Heart right ventricle (tissue), 16 donors: Measurements from ENCODE around the gene MROH8. TPM values are rescaled to one million over a fixed set of nuclear protein-coding genes. Genes with fewer than 3 reads are reported as not detected.

Experiments
- ATAC-seq, 8 donors: fragments of 200-7000 bp; cut with Tn5 transposase; one replicate each; pipeline ENCODE4 v1.9.1; 2020; ENCODE audit warnings: mild to moderate bottlenecking in 8 of 8, moderate library complexity in 8 of 8, moderate number of reproducible peaks in 1 of 8
- DNase-seq, 2 donors: peaks; one replicate each; pipeline ENCODE4 v3.0.0-alpha.2; 2020
- H3K27ac ChIP-seq, 10 donors: fragments of 200-600 bp; sonication (generic) in 2 of 10; one replicate each; pipeline versions ENCODE4 v1.5.0 to v1.8.0; 2020 to 2022; ENCODE audit warnings: mild to moderate bottlenecking in 3 of 10
- H3K27me3 ChIP-seq, 7 donors: fragments of 200-600 bp; one replicate each; pipeline ENCODE4 v1.8.0; 2021 to 2022; ENCODE audit warnings: mild to moderate bottlenecking in 2 of 7
- H3K36me3 ChIP-seq, 9 donors: fragments of 200-600 bp; sonication (generic) in 1 of 9; one replicate each; pipeline versions ENCODE4 v1.5.0 to v1.8.0; 2020 to 2022; ENCODE audit warnings: mild to moderate bottlenecking in 2 of 9
- H3K4me1 ChIP-seq, 9 donors: fragments of 200-600 bp; sonication (generic) in 1 of 9; one replicate each; pipeline versions ENCODE4 v1.5.0 to v1.8.0; 2020 to 2022; ENCODE audit warnings: mild to moderate bottlenecking in 4 of 9
- H3K4me3 ChIP-seq, 10 donors: fragments of 200-600 bp; sonication (generic) in 2 of 10; one replicate each; pipeline versions ENCODE4 v1.5.0 to v1.8.0; 2020 to 2022; ENCODE audit warnings: mild to moderate bottlenecking in 7 of 10, moderate library complexity in 2 of 10
- H3K9me3 ChIP-seq, 11 donors: fragments of 200-600 bp in 10 of 11; sonication (generic) in 2 of 11; one replicate each; pipeline versions ENCODE4 v1.5.0 to v1.8.0; 2013 to 2022; ENCODE audit warnings: mild to moderate bottlenecking in 2 of 11, control low read depth in 1 of 11, moderate library complexity in 1 of 11
- CTCF ChIP-seq, 9 donors: fragments of 200-600 bp; sonication (generic) in 2 of 9; IDR thresholded peaks; one replicate each; pipeline versions ENCODE4 v1.5.0 to v1.8.0; 2021 to 2022; ENCODE audit warnings: antibody characterized with exemption in 9 of 9, mild to moderate bottlenecking in 5 of 9, moderate library complexity in 1 of 9
- WGBS, 2 donors: extraction: QIAGEN DNeasy Blood & Tissue Kit; methylation state at CpG; one replicate each; pipeline ENCODE4 v1.1.7; 2013; ENCODE audit warnings: inconsistent platforms in 1 of 2; 5-methylcytosine and 5-hydroxymethylcytosine counted together
- intact Hi-C, 10 donors: fragments of 100-400 bp; cut with DNase I; formaldehyde crosslinking; loops; one replicate each; pipeline versions ENCODE4 v1.11.1 to v1.14.2; 2022
- polyA plus RNA-seq, 2 donors: library from polyadenylated mRNA; stranded (reverse); fragments of 200-250 nt; gene quantifications; one replicate each; pipeline ENCODE4 v1.2.3, GENCODE V29; 2013
- total RNA-seq, 10 donors: library from RNA; stranded (reverse); fragmentation: NEBNext Ultra II Directional in 3 of 10; extraction: Animal tissue kit (Norgen Biotek cat#: 25700) in 3 of 10; gene quantifications; one replicate each; pipeline versions ENCODE4 v1.2.1 to v1.2.4, GENCODE V29; 2021 to 2023
- donor health status: Arrhythmogenic right ventricular cardiomyopathy.
- donor health status: ischemic (EF 13 %, LVEDD 7.1; RV severe dilation, severe dysfunction).
- donor health status: healthy with polysubstance abuse.
- donor health status: DM: no; HTN: yes; CAD: no.
- donor health status: DM: no; HTN: no; CAD: no.
- donor health status: ischemic (EF 25% LVEDD 6.9; RV normal size, moderate dysfunction).
- donor health status: ischemic (EF 25% LVEDD 5.7; RV mildly dilated, moderate dysfunction).
- donor health status: healthy.
- donor health status: DM: yes; HTN: yes; CAD: no.
- donor health status: Ischemic cardiomyopathy.
- donor health status: ischemic (EF 35%, LVEDD 5.7; RV mildly dilated, moderate dysfunction).
- donor health status: nonischemic (EF 11% LVEDD 7.7; RV severe dilation, severe dysfunction).
- donor health status: DM: yes; HTN: yes; CAD: no.
- donor health status: PGD.
- donor health status: ischemic (EF 29% LVEDD 5.4; RV normal size, mild dysfunction).
- donor health status: nonischemic (EF 23%, LVEDD 6.1; RV moderate dilation, normal function).

Gene MROH8
- total and polyA plus RNA-seq, 12 donors, result 1.8 to 10.0 (median 6.1) TPM

GRCh38 chr20:37204056-37204455 is 24.7 kb upstream of the MROH8 start:
- H3K4me3 ChIP-seq, result no peak overlapping the region
- no peak overlapping the region for H3K27ac ChIP-seq
- intact Hi-C loops, result loop anchor here in 6 of 10 donors (5.0 to 10.0 kb wide), 5 partner anchors 61 to 333 kb away; partner anchors contain the start of gene GHRH (in 1 of the 6)
- DNase-seq (no peak), ATAC-seq (peak in 2 of 8 donors; percentile 20 to 53)
- H3K27me3 ChIP-seq, result no peaks in the 10 kb centered on the region
- peaks cover 0 to 13% (median 6%) of the 10 kb centered on the region in 9 donors for H3K4me1 ChIP-seq
- peaks cover 7 to 100% (median 51%) of the 10 kb centered on the region in 9 donors for H3K36me3 ChIP-seq
- H3K9me3 ChIP-seq, result no peaks in the 10 kb centered on the region
- 78 to 81% methylated on average over 3 of the region's 3 CpGs for WGBS, 2 donors
- no peak for TF ChIP-seq CTCF (IDR thresholded peaks at IDR 0.05)

DNA sequence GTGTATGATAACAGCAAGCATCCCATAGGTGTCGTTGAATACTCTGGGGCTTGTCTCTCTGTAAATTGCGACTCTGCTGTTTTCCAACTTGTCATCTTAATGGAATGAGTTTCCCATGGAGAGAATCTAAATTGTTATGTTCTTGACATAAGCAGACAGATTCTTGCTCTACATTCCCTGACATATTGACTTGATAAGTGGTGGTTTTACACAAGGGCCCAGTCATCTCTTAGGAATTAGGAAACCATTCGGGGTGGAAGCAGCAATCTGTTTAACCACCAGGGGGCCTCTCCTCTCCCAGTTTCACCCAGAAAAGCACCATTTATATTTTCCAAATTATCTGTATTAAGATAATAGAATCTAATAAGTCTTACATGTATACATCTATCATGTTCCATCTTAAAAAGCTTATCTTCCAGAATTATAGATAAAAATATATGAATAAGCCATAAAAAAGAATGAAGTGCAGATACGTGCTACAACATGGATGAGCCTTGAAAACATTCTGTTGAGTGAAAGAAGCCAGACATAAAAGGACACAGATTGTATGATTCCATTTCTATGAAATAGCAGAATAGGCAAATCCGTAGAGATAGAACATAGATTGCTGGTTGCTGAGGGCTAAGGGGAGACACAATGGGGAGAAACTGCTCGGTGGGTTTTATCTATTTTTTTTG is 23.1 kb upstream of the MROH8 start:
- Histone ChIP-seq H3K36me3 (peaks cover 6 to 99% (median 46%) of the 10 kb centered on the region in 9 donors), H3K9me3 (no peaks in the 10 kb centered on the region), H3K27me3 (no peaks in the 10 kb centered on the region), H3K4me1 (peaks cover 0 to 20% (median 6%) of the 10 kb centered on the region in 9 donors), H3K27ac (peak overlapping the region in 1 of 10 donors; percentile 9), H3K4me3 (no peak overlapping the region)
- ATAC-seq (peak in 4 of 8 donors; percentile 56 to 70 (median 64)), DNase-seq (peak in 1 of 2 donors; percentile 16)
- intact Hi-C loops, result loop anchor here in 6 of 10 donors (5.0 to 10.0 kb wide), 5 partner anchors 62 to 335 kb away; partner anchors contain the start of gene GHRH (in 1 of the 6)
- TF ChIP-seq CTCF (IDR thresholded peaks at IDR 0.05), result peak; percentile 63 to 82 (median 74)
- 69 to 73% methylated on average over 6 of the region's 6 CpGs for WGBS, 2 donors

- DNase-seq (no peak), ATAC-seq (no peak)
- no peaks in the 10 kb centered on the region for H3K9me3 ChIP-seq
- H3K27ac ChIP-seq, result peak overlapping the region in 1 of 10 donors; percentile 9
- no peak for TF ChIP-seq CTCF (IDR thresholded peaks at IDR 0.05)
- no peak overlapping the region for H3K4me3 ChIP-seq
- peaks cover 6 to 94% (median 40%) of the 10 kb centered on the region in 9 donors for H3K36me3 ChIP-seq
- intact Hi-C loops, result loop anchor here in 6 of 10 donors (5.0 to 10.0 kb wide), 5 partner anchors 63 to 336 kb away; partner anchors contain the start of gene GHRH (in 1 of the 6)
- 83 to 89% methylated on average over 2 of the region's 2 CpGs for WGBS, 2 donors
- H3K27me3 ChIP-seq, result no peaks in the 10 kb centered on the region
- H3K4me1 ChIP-seq, result peaks cover 0 to 20% (median 6%) of the 10 kb centered on the region in 9 donors
Observed at GRCh38 chr20:37201827-37202162, 22.4 kb upstream of the MROH8 start.

GRCh38 chr20:37200926-37201826 is 21.8 kb upstream of the MROH8 start:
- Histone ChIP-seq H3K27me3 (no peaks in the 10 kb centered on the region), H3K27ac (peak overlapping the region in 1 of 10 donors; percentile 9), H3K36me3 (peaks cover 6 to 88% (median 36%) of the 10 kb centered on the region in 9 donors), H3K9me3 (no peaks in the 10 kb centered on the region), H3K4me3 (no peak overlapping the region), H3K4me1 (peaks cover 0 to 18% (median 6%) of the 10 kb centered on the region in 9 donors)
- 94 to 95% methylated on average over 13 of the region's 13 CpGs for WGBS, 2 donors
- ATAC-seq (no peak), DNase-seq (no peak)
- intact Hi-C loops, result loop anchor here in 6 of 10 donors (5.0 to 10.0 kb wide), 5 partner anchors 64 to 336 kb away; partner anchors contain the start of gene GHRH (in 1 of the 6)
- no peak for TF ChIP-seq CTCF (IDR thresholded peaks at IDR 0.05)
